Glomerular visceral epithelial cell (primary cell): ENCODE data around the gene PLXNA4.

Source experiments
- DNase-seq: peaks from one replicate; pipeline ENCODE4 v3.0.0-alpha.2; 2016; ENCODE audit errors: extremely low spot score

PLXNA4 gene

DNA sequence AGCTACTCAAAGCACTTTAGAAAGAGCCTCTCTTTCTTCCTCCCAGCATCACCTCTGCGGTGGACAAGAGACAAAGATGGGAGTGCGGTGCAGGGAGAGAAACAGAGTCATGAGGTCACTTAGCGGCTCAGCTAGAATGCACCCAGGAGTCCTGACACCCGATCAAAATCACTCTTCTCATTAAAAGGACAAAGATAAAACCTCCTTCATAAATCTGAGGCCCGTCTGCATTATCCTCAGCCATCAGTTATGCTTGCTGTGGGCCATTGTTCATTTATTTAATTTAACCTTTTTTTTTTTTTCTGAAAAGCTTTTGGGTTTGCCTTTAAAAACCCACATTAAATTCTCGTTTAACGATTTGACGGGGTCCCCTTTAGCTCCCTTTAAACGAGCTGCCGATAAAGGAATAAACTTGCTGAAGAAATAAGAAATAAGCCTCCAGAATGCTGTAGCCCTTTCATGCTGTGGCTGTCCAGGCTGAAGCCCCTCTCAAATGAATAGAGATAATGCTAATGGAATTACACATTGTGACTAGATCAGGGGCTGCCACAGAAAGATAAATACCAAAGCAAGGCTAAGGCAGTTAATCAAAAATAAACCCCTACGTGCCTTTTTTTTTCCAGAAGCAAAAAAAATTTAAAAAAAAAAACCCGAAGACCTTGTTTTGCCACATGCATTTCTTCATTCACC lies 16.1 kb upstream of the PLXNA4 start:
- no peak for DNase-seq

DNA sequence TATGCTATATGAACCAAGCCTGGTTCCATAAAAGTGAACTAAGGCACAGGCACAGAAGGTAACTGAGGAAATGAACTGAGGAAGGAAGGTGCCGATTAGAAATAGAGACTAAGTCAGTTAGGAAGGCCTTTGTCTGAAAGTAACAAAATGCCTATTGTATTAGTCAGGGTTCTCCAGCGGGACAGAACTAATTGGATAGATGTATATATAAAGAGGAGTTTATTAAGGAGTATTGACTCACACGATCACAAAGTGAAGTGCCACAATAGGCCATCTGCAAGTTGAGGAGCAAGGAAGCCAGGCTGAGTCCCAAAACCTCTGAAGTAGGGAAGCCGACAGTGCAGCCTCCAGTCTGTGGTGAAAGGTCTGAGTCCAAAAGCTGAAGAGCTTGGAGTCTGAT lies 13.9 kb upstream of the PLXNA4 start:
- no peak for DNase-seq

DNA sequence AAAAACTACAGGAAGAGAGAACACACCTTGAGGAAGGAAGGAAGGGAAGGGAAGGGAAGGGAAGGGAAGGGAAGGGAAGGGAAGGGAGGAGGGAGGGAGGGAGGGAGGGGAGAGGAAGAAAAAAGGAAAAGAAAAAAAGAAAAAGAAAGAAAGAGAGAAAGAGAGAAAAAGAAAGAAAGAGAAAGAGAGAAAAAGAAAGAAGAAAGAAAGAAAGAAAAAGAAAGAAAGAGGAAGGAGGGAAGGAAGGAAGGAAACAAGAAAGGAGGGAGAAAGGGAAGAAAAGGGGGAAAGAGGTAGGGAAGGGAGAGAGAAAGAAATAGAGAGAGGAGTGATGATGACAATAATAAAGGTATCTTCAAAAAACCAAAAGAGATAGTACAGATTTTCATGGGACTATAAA lies 12.3 kb upstream of the PLXNA4 start:
- no peak for DNase-seq

DNA sequence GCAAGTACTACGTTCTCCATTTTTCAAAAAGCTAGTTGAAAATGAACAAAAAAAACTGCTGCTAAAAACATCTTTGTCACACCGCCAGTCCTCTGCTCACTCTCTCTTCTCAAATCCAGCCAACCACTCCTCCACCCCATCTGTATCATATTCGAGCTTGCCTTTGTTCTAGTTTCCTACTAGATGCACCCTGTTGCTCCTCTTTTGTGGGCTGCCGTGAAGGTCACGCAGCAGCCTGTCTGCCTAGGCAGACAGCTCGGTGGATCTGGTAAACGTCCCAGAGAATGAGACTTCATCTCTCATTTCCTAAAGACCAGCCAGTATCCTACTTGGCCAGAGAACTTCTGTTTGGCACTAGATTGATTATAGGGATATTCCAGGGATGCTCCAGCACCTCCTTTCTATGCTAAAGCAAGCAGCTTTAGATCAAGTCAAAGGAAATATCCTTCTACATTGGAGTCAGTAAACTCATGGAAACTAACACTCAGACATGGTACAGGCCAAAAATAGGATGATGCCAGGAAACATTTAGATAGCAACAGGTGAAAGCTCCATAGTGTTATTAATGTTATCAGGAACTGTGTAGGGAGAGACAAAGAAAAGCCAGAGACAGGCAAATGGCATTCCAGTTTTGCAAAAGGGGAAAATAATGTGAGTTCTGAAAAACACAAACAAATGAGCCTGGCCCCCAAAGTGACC lies 8.7 kb upstream of the PLXNA4 start:
- no peak for DNase-seq

DNA sequence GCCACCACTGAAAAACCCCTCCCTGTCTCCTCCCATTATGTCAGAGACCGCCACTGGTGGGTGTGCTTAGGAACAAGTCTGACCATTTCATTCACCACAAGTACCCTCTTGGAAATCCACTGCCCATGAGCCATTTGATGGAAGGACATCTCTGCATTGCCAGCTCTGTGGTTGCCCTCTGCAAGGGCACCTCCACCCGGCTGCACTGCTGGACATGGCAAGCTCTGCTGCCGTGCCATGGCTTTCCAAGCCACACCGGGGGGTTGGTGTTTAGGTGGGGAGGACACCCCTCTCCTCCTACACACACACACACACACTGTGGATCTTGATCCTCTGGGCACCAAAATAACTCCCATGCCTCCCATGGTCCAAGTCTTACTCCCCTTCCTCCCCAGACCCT lies 5.2 kb upstream of the PLXNA4 start:
- DNase-seq, result no peak

DNA sequence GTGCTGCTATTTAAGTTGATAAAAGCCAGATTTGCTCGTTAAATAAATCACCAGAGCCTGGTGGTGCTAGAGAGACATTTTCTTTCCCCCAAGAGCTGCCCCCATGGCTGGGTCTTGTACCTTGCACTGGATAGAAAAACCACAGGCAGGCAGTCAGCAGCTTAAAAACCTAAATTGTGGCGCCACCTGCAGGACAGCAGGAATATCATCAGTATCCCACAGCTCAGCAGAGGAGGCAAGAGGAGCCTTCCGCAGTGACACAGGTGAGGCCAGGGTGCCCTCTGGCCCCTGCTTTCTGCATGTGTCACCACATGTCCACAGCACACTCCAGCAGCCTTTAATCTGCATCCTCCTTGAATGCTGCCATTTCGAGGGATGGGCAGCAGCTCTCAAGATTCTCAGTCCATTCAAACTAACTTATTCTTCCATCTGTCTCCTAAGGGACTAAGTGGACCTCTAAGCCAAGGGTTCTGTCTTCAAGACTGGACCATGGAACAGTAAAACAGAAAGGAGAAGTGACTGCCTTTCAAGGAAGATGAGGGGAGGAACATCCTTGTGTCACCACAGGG lies 4.5 kb upstream of the PLXNA4 start:
- DNase-seq, result peak; percentile 64

DNA sequence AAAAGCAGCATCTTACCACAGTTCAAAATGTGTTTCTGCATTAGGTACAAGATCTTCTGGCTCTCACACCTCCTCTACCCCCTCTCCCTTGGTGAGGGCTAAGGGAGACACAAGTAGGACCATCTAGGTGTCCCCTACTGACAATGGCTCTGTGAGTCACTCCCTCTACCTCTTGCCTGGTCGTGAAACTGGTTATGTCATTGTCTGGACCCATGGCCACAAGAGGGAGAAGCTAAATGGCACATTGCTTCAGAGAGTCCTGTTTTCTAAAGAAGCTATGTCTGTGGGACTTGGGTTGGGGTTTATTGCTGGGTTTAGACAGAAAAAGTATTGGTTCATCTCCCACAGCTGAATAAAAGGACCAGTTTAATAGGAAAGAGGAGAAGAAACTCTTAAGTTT lies 4.0 kb upstream of the PLXNA4 start:
- no peak for DNase-seq

DNA sequence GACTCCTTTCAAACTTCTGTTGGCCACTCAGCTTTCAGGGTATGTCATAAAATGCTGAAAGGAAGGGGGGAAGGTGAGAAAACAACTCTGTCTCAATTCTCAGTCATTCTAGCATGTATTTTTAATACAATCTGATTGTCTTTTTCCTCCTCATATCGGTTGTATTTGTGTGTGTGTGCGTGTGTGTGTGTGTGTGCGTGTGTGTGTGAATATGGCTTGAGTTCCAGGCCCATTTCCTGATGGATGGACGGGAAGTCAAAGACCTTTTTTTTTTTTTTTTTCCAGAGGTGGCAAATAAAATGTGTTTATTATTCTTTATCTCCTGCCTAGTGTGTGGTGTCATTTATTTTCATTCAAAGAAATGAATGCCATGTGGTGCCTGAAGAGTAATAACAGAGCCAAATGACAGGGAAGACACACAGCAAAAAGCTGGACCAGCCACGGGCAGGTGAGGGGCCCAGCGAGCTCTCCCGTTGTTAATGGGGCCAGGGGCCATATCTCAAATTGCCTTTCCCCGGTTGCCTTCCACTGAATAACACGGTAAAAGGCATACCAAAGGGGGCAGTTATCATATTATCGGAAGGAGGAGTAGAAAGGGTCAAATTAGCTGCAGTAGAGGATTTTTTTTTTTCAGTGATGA lies 3.1 kb upstream of the PLXNA4 start:
- no peak for DNase-seq

DNA sequence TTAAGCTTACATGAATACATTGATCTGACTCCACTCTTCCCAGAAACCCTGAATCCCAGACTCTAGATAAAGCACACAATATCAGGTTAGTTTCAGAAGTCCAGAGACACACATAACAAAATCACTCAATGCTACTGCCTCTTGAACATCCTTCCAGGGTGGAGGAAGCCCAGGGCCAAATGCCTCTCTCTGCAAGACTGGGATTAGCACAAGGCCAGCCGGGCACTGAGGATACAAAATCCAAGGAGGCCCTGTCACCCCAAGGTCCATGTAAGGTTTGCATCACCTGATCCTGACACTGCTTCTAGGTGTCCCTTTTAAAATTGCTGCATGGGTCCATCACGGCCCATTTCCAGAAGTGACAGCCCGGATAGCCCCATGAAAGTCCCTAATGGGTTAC lies 2.6 kb upstream of the PLXNA4 start:
- DNase-seq, result no peak

DNA sequence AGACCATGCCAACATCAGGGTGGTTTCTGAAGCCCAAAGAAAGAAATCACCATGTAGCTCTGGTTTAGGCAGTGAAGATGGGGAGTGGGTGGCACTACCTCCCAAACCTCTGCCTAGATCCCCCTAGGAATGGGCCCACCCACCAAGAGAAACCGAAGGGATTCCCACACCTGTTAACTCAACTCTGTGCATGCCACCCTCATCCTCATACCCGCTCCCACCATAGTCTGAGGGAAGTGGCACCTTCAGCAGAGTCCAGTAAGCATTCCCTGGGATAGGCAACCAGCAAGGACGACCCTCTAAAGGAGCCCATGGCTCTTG lies 1.7 kb upstream of the PLXNA4 start:
- DNase-seq, result no peak

DNA sequence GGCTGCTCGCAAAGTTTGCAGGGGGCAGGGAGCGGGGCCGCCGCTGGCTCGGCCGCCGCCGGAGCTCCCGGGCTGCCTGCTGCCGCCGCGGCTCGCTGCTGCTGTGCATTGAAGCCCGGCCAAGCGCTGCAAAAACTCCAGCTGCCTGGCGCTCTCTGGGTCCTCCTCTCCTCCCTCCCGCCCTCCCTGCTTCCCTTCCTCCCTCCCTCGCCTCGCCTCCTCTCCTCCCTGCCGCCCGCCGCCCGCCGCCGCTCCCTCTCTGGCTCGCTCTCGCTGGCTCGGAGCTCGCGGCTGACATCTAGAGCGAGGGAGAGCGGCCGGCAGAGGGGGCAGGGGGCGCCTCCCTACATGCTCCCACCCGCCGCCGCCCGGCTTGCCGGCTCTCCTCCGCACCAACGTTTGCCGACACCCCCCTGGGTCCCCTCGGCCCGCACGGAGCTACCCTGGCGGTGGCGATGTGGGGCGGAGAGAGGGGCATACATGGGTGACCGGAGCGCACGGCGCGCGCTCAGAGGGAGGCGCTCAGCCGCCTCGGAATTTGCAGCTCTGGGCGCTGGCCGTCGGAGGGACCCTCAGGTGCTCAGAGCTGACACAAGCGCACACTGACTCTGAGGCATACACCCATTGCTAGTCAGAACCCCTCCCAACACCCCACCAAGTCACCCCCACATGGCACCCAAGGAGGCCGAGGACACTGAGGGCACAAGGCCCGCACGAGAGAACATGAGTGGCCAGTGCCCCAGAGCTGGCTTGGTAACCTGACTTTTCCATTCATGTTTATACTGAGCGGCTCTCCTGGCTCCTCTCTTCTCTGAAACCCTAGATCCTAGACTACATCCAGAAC lies 1.2 kb upstream of the PLXNA4 start:
- peak; percentile 53 for DNase-seq

DNA sequence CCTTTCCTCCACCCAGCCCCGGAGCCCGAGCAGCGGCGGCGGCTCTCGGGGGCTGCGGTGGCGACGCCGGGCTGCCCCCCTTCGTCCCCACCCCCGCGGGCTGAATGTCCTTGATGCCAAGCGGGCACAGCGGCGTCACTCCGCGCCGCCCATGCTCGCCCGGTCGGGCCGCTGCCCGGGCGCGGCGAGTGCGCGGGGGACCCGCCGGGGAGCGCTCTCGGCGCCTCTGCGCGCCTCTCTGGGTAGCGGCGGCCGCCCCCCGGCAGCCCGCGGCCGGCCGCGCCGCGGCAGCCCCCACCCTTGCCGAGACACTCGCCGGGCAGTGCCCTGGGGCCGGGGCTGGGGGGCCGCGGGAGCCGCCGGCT lies 433 bp upstream of the PLXNA4 start:
- no peak for DNase-seq

DNA sequence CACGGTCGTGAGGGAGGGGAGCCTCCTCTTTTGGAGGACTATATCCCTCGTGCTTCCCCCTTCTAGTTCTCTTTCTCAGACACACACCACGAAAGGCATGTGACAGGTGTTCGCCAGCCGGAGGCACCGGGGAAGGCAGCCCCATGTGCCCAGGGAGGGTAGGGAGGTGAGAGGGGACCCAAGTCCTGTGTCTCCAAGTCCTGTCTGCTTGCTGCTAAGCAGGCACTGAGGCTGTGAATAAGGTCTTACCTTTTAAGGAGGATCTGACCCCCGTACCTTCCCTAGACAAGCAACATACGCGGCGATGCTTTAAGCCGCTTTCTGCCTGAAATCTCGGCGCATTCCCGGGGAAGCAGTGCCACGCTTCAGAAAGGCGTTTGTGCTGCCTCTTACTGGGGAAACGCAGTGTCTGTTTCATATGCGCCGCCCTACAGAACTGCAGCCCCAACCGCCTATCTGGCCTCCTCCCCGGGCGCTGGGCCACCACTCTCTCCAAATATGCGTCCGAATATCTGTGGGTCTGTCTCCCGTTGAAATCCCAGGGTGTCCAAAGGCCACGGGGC lies 770 bp downstream of the PLXNA4 start:
- DNase-seq, result no peak

DNA sequence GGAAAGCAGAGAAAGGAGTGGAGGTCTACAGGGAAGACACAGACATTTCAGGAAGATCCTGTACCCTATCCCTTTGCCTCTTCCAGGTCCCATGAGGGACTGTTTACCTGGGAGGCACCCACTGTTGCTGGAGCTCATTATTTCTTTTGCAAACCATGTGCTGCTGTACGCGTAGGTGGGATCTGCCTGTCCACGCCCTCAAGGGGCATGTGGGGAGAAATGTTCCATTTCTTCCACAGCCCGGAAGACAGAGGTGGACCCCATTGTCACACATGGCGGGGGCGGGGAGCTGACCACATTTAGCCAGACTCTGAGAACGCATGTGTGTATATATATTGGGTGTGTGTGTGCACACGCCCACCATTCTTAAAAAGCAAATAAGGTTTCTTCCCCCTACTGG lies 2.0 kb downstream of the PLXNA4 start:
- DNase-seq, result no peak

DNA sequence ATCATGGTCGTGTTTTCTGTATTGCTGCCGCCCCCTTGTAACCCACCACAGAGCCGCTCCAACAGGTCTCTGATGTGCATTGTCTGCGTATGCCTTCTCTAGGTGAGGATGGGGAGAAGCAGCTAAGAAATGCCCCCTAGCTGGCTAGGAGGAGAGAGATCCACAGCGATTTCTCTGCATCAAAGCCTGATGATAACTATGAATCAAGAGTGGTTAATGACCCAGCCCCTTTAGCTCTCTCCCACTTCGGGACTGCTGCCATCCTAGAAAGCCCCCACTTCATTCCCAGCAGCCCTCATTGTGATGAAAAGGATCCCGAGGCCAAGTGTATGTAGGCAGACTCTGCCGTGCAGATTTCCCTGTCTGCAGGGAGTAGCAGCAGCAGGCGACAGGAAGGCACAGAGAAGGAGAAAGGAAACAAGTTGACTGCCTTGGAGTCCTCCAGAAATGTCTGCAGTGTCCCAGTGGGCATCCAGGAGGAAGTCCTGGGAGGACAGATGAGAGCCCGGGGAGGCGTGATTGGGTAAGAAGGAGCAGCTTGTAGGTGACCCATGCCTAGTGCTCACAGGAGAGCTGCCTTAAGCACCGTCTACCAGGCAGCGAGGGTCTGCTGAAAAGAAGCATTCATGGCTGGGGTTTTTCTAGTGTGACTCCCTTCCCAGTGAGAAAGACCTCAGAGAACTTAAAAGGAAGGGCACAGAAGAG lies 2.9 kb downstream of the PLXNA4 start:
- DNase-seq, result no peak

DNA sequence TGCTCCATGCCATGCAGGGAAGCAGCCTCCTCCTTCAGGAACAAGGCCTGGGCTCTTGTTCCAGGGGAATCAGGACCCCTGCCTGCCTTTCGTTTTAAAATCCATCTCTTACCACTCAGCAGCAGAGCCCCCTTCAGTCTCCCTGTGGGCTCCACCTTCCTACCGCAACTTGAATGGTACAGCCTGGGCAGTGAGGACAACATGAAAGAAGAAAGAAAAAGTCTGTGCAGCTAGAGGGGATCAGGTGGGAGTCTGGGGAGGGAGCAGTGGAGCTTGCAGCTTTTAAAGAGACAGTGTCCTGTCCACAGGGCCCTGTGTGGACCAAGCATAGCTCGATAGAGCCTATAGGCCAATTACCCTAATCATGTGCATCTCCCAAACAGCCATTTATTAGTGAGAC lies 3.7 kb downstream of the PLXNA4 start:
- DNase-seq, result no peak

DNA sequence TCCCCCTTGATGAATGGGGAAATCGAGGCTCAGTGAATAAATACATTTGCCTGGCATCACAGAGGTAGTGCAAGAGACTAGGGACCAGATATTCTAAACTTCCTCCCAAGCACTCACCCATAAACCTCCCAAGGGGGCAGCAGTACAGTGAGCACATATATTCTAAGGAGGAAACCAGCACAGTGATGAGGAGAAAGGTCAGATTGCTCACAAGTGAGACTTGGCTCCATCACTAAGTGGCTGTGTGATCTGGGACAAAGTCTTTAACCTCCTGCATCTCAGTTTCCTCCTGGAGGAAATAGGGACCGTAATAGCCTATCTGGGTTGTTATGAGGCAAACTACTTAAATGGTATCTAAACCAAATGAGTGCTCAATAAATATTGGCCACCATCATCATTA lies 4.3 kb downstream of the PLXNA4 start:
- no peak for DNase-seq

DNA sequence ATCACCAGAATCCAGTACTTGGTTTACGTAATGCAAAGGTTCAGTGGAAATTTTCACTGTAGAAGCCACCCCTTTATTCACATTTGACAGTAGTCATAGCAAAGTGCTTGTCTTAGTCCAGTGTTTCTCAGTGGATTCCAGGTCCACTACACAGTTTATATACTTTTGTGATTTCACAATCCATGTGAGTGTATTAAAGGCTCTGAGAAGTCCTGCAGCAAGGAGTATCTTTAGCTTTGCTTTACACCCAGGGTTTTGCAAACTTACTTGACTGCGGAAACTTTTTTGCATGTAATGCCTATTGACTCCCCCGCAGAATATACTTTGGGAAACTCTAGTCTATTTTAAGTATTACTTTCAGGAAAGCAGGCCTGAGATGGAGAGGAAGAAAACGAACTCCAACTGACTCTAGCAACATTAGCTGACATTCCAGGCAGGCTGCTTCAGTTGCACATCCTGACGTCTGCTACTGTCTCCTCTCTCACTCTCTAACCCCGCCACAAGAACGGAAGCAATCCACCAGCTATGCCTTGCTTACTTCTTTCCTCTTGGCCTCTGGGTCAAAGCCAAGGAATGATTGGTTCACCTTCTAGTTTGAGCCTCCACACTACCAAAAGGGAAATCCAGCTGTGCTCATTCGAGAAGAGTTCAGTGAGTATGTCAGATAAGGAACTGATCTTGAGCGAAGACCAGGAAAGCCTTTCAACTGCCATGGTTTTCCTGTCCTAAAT lies 6.2 kb downstream of the PLXNA4 start:
- no peak for DNase-seq

DNA sequence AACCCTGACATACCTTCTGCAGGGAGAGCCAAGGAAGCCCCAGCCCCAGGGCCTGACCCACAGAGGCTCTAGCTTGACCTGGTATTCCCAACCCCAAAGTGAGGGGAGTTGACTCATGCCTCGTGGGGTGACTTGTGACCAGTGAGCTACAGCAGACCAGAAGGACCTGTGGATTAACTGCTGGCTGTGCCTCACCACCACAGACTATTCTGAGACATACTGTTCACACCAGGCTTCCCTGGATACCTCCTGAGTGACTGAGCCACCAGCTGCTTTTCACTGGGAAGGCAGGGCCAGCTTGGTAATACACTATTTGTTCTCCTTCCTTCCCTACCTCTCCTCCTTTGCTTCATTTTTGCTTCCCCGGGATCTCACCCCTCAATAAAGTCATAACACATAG lies 7.3 kb downstream of the PLXNA4 start:
- no peak for DNase-seq

DNA sequence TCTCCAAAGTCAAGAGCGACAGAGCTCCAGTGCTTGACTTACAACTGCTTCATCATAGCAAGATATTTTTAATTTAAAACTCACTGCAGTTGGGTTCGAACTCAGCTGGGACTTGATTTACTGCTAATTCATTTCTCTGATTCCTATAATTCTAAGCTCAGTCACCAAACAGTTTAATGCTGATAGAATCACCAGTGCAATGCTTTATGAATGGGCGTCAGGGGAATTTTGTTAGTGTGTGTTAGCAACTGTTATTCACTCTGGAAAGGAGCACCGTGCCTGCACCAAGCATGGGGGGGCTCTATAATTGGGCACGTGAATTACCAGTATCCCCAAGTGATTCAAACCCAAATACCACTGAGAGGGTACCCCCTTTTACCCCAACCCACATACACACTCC lies 10.4 kb downstream of the PLXNA4 start:
- DNase-seq, result no peak

DNA sequence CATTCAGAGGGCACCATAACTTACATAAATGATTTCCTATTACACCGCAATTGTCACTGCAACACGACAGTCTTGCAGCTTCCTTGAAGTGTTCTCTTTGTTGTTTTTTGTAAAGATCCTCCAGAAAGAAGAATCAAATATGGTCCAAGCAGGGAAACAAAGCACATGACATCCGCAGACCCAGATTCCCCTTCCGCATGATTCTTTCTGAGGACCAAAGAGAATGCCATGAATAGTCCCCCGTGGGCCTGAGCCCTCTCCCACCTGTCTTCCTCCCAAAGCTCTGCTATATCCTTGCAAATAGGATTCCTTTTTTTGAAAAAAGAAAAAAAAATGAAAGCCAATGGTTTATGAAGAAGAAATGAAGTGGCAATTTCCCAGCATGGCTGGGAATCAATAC lies 10.8 kb downstream of the PLXNA4 start:
- DNase-seq, result no peak
